ENCODE data around the gene SP1.
"Not testable (repeated sequence)": the region's sequence is repeated elsewhere in the genome, so short reads cannot be mapped to it uniquely, and the experiment has no call there.

SP1 gene

DNA sequence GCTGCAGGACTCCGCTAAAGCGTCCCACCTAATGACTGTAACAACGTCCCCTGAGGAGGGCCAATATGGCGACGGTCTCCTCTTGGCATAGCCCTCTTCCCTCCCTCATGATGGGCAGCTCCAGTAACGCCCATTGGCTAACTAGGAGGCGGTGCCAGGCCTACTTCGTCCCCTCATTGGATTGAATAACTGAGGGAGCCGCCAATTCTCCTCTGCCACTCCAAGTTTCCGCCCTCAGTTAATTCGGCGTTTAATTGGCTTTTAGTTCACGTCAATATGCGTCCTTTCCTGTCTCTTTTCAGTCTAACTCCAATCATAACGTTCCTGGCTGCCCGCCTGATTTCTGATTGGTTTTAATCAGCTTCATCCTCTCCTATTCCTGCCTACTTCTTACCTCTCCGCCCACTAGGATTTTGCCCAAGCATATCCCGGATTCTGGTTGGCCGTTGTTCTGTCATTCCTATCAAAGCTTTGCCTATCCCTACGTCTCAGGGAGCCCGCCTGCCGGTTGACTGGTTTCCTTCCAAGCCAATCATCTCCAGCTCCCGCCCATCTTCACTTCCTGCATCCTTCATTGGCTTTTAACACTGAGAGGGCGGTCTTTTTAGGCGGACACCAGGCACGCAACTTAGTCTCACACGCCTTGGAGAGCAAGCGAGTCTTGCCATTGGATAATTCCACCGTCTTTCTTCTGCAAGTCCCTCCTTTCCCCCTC lies 430 bp upstream of the SP1 start:
- Histone ChIP-seq H3K4me3 (ENCODE audit: low read length in 2 of 2) (peak overlapping the region; percentile 84 to 90), H3K36me3 (ENCODE audit: control insufficient read depth in 2 of 2, insufficient read depth in 2 of 2, low read length in 2 of 2) (peaks cover 20 to 23% of the 10 kb centered on the region in 2 donors), H3K9ac (ENCODE audit: low read depth in 1 of 2, low read length in 2 of 2) (peak overlapping the region; percentile 86 to 92), H3K27me3 (ENCODE audit: control insufficient read depth in 2 of 2, insufficient read depth in 2 of 2, low read length in 2 of 2) (no peaks in the 10 kb centered on the region), H3K27ac (ENCODE audit: low read depth in 2 of 2, low read length in 2 of 2) (peak overlapping the region; percentile 98 to 99), H3K9me3 (ENCODE audit: control insufficient read depth in 2 of 2, low read length in 2 of 2) (no peaks in the 10 kb centered on the region), H3K4me1 (ENCODE audit: control insufficient read depth in 2 of 2, insufficient read depth in 2 of 2, low read length in 2 of 2) (peaks cover 35 to 36% of the 10 kb centered on the region in 2 donors)

DNA sequence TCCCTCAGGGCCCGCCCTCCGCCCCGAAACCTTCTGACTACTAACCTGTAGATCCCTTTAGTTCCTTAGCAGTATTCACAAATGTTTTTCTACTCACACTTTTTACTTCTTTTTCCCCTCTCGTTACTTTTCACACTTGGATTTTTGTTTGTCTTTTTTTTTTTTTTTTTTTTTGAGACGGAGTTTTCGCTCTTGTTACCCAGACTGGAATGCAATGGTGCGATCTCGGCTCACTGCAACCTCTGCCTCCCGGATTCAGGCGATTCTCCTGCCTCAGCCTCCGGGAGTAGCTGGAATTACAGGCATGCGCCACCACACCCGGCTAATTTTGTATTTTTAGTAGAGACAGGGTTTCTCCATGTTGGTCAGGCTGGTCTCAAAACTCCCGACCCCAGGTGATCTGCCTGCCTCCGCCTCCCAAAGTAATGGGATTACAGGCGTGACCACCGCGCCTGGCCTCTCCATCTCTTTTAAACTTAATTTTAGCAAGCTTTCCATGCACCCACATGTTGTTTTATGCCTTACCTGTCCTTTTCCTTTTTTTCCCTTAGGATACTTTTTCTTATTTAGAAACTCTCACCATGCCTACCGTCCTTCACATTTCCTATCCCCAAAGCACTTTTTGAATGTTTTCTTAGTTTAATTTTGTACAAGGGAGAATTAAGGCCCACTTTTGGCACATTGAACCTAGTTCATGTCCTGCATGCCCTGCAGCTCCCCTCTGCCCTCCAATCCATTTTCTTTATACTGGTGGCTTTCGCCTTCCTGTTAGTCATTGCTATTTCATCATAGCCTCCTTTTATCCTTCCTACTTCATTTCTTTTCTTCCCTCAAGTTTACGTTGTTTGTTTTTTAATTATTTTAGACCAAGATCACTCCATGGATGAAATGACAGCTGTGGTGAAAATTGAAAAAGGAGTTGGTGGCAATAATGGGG lies 1.1 kb downstream of the SP1 start:
- peaks cover 20 to 26% of the 10 kb centered on the region in 2 donors for H3K36me3 ChIP-seq (ENCODE audit: control insufficient read depth in 2 of 2, insufficient read depth in 2 of 2, low read length in 2 of 2)
- H3K4me3 ChIP-seq (ENCODE audit: low read length in 2 of 2): peak overlapping the region; percentile 62 to 78
- no peaks in the 10 kb centered on the region for H3K27me3 ChIP-seq (ENCODE audit: control insufficient read depth in 2 of 2, insufficient read depth in 2 of 2, low read length in 2 of 2)
- H3K9ac ChIP-seq (ENCODE audit: low read depth in 1 of 2, low read length in 2 of 2): peak overlapping the region; percentile 68
- H3K27ac ChIP-seq (ENCODE audit: low read depth in 2 of 2, low read length in 2 of 2): peak overlapping the region; percentile 74 to 98
- no peaks in the 10 kb centered on the region for H3K9me3 ChIP-seq (ENCODE audit: control insufficient read depth in 2 of 2, low read length in 2 of 2)
- H3K4me1 ChIP-seq (ENCODE audit: control insufficient read depth in 2 of 2, insufficient read depth in 2 of 2, low read length in 2 of 2): peaks cover 40 to 43% of the 10 kb centered on the region in 2 donors

DNA sequence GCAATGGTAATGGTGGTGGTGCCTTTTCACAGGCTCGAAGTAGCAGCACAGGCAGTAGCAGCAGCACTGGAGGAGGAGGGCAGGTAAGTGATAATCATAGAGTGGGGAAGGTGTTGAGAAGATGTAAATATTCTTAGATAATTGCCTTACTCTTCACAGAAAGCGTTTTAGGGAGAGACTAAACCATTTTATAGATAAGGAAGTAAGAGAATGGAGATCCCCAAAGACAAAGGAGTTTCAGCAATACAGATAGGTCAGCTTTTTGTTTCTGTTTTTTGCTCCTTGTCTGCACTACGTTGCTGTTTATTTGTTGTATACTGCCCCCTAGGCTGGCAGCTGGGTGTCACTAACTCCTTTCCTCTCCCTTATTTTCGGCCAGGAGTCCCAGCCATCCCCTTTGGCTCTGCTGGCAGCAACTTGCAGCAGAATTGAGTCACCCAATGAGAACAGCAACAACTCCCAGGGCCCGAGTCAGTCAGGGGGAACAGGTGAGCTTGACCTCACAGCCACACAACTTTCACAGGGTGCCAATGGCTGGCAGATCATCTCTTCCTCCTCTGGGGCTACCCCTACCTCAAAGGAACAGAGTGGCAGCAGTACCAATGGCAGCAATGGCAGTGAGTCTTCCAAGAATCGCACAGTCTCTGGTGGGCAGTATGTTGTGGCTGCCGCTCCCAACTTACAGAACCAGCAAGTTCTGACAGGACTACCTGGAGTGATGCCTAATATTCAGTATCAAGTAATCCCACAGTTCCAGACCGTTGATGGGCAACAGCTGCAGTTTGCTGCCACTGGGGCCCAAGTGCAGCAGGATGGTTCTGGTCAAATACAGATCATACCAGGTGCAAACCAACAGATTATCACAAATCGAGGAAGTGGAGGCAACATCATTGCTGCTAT lies 2.0 kb downstream of the SP1 start:
- Histone ChIP-seq H3K27ac (ENCODE audit: low read depth in 2 of 2, low read length in 2 of 2) (peak overlapping the region; percentile 74 to 98), H3K36me3 (ENCODE audit: control insufficient read depth in 2 of 2, insufficient read depth in 2 of 2, low read length in 2 of 2) (peaks cover 20 to 27% of the 10 kb centered on the region in 2 donors), H3K27me3 (ENCODE audit: control insufficient read depth in 2 of 2, insufficient read depth in 2 of 2, low read length in 2 of 2) (no peaks in the 10 kb centered on the region), H3K9ac (ENCODE audit: low read depth in 1 of 2, low read length in 2 of 2) (peak overlapping the region; percentile 68), H3K9me3 (ENCODE audit: control insufficient read depth in 2 of 2, low read length in 2 of 2) (no peaks in the 10 kb centered on the region), H3K4me3 (ENCODE audit: low read length in 2 of 2) (peak overlapping the region; percentile 62 to 78), H3K4me1 (ENCODE audit: control insufficient read depth in 2 of 2, insufficient read depth in 2 of 2, low read length in 2 of 2) (peaks cover 42 to 44% of the 10 kb centered on the region in 2 donors)

- Histone ChIP-seq H3K9ac (ENCODE audit: low read depth in 1 of 2, low read length in 2 of 2) (peak overlapping the region in 1 of 2 donors; percentile 35), H3K4me3 (ENCODE audit: low read length in 2 of 2) (peak overlapping the region in 1 of 2 donors; percentile 78), H3K27ac (ENCODE audit: low read depth in 2 of 2, low read length in 2 of 2) (peak overlapping the region in 1 of 2 donors; percentile 11), H3K9me3 (ENCODE audit: control insufficient read depth in 2 of 2, low read length in 2 of 2) (no peaks in the 10 kb centered on the region), H3K27me3 (ENCODE audit: control insufficient read depth in 2 of 2, insufficient read depth in 2 of 2, low read length in 2 of 2) (no peaks in the 10 kb centered on the region), H3K36me3 (ENCODE audit: control insufficient read depth in 2 of 2, insufficient read depth in 2 of 2, low read length in 2 of 2) (peaks cover 20 to 27% of the 10 kb centered on the region in 2 donors), H3K4me1 (ENCODE audit: control insufficient read depth in 2 of 2, insufficient read depth in 2 of 2, low read length in 2 of 2) (peaks cover 45 to 47% of the 10 kb centered on the region in 2 donors)
Measured at GRCh38 chr12:53383258-53383657, 3.3 kb downstream of the SP1 start.

GRCh38 chr12:53386381-53386780 lies 6.4 kb downstream of the SP1 start:
- H3K36me3 ChIP-seq (ENCODE audit: control insufficient read depth in 2 of 2, insufficient read depth in 2 of 2, low read length in 2 of 2): peaks cover 20 to 25% of the 10 kb centered on the region in 2 donors
- H3K4me1 ChIP-seq (ENCODE audit: control insufficient read depth in 2 of 2, insufficient read depth in 2 of 2, low read length in 2 of 2): peaks cover 35 to 36% of the 10 kb centered on the region in 2 donors
- H3K27me3 ChIP-seq (ENCODE audit: control insufficient read depth in 2 of 2, insufficient read depth in 2 of 2, low read length in 2 of 2); H3K9me3 ChIP-seq (ENCODE audit: control insufficient read depth in 2 of 2, low read length in 2 of 2); H3K9ac ChIP-seq (ENCODE audit: low read depth in 1 of 2, low read length in 2 of 2); H3K27ac ChIP-seq (ENCODE audit: low read depth in 2 of 2, low read length in 2 of 2): not testable (repeated sequence)
- H3K4me3 ChIP-seq (ENCODE audit: low read length in 2 of 2): peak overlapping the region; percentile 3 to 45

GRCh38 chr12:53388932-53389331 lies 9.0 kb downstream of the SP1 start:
- H3K27ac ChIP-seq (ENCODE audit: low read depth in 2 of 2, low read length in 2 of 2): no peak overlapping the region
- H3K36me3 ChIP-seq (ENCODE audit: control insufficient read depth in 2 of 2, insufficient read depth in 2 of 2, low read length in 2 of 2): peaks cover 0 to 5% of the 10 kb centered on the region in 2 donors
- peaks cover 12 to 14% of the 10 kb centered on the region in 2 donors for H3K4me1 ChIP-seq (ENCODE audit: control insufficient read depth in 2 of 2, insufficient read depth in 2 of 2, low read length in 2 of 2)
- H3K9me3 ChIP-seq (ENCODE audit: control insufficient read depth in 2 of 2, low read length in 2 of 2): no peaks in the 10 kb centered on the region
- no peak overlapping the region for H3K4me3 ChIP-seq (ENCODE audit: low read length in 2 of 2)
- no peaks in the 10 kb centered on the region for H3K27me3 ChIP-seq (ENCODE audit: control insufficient read depth in 2 of 2, insufficient read depth in 2 of 2, low read length in 2 of 2)
- H3K9ac ChIP-seq (ENCODE audit: low read depth in 1 of 2, low read length in 2 of 2): no peak overlapping the region

DNA sequence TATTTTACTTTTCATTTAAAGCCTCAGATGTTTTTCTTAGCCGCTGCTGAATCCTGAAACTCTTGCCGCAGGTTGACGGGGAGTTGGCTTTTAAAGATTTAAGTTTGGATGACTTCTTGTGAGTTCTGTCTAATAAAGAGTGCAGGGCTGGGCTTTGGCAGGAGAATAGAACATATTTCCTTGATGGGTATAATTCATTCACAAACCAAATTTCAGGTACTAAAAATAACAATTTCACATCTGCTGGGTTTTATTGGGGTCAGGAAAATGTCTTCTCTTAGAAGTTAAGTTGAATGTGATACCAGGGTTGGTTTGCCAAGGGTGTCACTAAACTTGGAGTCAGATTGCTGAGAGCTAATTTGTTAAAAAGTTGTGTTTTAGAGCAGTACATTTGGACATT lies 9.7 kb downstream of the SP1 start:
- Histone ChIP-seq H3K27ac (ENCODE audit: low read depth in 2 of 2, low read length in 2 of 2) (no peak overlapping the region), H3K36me3 (ENCODE audit: control insufficient read depth in 2 of 2, insufficient read depth in 2 of 2, low read length in 2 of 2) (peaks cover 0 to 5% of the 10 kb centered on the region in 2 donors), H3K4me1 (ENCODE audit: control insufficient read depth in 2 of 2, insufficient read depth in 2 of 2, low read length in 2 of 2) (peaks cover 9 to 14% of the 10 kb centered on the region in 2 donors), H3K9ac (ENCODE audit: low read depth in 1 of 2, low read length in 2 of 2) (no peak overlapping the region), H3K9me3 (ENCODE audit: control insufficient read depth in 2 of 2, low read length in 2 of 2) (no peaks in the 10 kb centered on the region), H3K27me3 (ENCODE audit: control insufficient read depth in 2 of 2, insufficient read depth in 2 of 2, low read length in 2 of 2) (no peaks in the 10 kb centered on the region), H3K4me3 (ENCODE audit: low read length in 2 of 2) (no peak overlapping the region)

DNA sequence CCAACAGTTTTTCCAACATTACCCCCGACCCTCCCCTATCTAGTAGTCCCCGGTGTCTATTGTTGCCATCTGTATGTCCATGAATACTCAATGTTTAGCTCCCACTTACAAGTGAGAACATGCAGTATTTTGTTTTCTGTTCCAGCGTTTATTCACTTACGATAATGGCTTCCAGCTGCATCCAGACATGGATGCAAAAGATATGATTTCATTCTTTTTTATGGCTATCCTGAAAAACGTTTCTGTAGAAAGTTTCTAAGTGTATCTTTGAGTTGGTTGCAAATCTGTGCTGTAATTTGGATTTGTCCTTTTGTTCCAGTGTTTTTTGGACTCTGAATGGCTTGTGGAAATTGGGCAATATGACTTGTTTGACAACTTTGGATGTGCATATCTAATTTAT lies 11.7 kb downstream of the SP1 start:
- H3K36me3 ChIP-seq (ENCODE audit: control insufficient read depth in 2 of 2, insufficient read depth in 2 of 2, low read length in 2 of 2): peaks cover 2 to 8% of the 10 kb centered on the region in 2 donors
- H3K4me3 ChIP-seq (ENCODE audit: low read length in 2 of 2): no peak overlapping the region
- no peaks in the 10 kb centered on the region for H3K9me3 ChIP-seq (ENCODE audit: control insufficient read depth in 2 of 2, low read length in 2 of 2)
- H3K4me1 ChIP-seq (ENCODE audit: control insufficient read depth in 2 of 2, insufficient read depth in 2 of 2, low read length in 2 of 2): peaks cover 3 to 7% of the 10 kb centered on the region in 2 donors
- no peak overlapping the region for H3K9ac ChIP-seq (ENCODE audit: low read depth in 1 of 2, low read length in 2 of 2)
- H3K27ac ChIP-seq (ENCODE audit: low read depth in 2 of 2, low read length in 2 of 2): no peak overlapping the region
- H3K27me3 ChIP-seq (ENCODE audit: control insufficient read depth in 2 of 2, insufficient read depth in 2 of 2, low read length in 2 of 2): no peaks in the 10 kb centered on the region

DNA sequence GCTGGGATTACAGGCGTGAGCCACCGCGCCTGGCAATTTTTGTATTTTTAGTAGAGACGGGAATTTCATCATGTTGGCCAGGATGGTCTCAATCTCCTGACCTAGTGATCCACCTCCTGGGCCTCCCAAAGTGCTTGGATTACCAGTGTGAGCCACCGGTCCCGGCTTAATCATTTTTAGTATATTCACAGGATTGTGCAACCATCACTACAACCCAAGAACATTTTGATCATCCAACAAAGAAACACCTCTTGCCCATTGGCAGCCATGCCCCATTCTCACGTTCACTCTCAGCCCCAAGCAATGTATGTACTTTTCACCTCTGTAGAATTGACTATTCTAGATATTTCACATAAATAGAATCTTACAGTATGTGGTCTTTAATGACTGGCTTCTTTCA lies 19.9 kb downstream of the SP1 start:
- Histone ChIP-seq H3K9me3 (ENCODE audit: control insufficient read depth in 2 of 2, low read length in 2 of 2) (no peaks in the 10 kb centered on the region), H3K9ac (ENCODE audit: low read depth in 1 of 2, low read length in 2 of 2) (no peak overlapping the region), H3K4me1 (ENCODE audit: control insufficient read depth in 2 of 2, insufficient read depth in 2 of 2, low read length in 2 of 2) (no peaks in the 10 kb centered on the region), H3K27ac (ENCODE audit: low read depth in 2 of 2, low read length in 2 of 2) (no peak overlapping the region), H3K4me3 (ENCODE audit: low read length in 2 of 2) (no peak overlapping the region), H3K36me3 (ENCODE audit: control insufficient read depth in 2 of 2, insufficient read depth in 2 of 2, low read length in 2 of 2) (peaks cover 7 to 12% of the 10 kb centered on the region in 2 donors), H3K27me3 (ENCODE audit: control insufficient read depth in 2 of 2, insufficient read depth in 2 of 2, low read length in 2 of 2) (no peaks in the 10 kb centered on the region)

Measured in mucosa of rectum (tissue), 2 donors.